AG20443 (cell line): ENCODE results near the gene LMTK3.
"Not testable (repeated sequence)": the region's sequence is repeated elsewhere in the genome, so short reads cannot be mapped to it uniquely, and the experiment has no call there.

Experiments
- DNase-seq: peaks from one replicate; pipeline ENCODE4 v3.0.0; 2012; ENCODE audit warnings: low spot score, mixed read lengths

The LMTK3 gene

GRCh38 chr19:48538057-48538456 lies 26.4 kb upstream of the LMTK3 start:
- DNase-seq, result not testable (repeated sequence)

- no peak for DNase-seq
These were observed 25.9 kb upstream of the LMTK3 start for GRCh38 chr19:48537541-48537940.

- no peak for DNase-seq
These were observed 22.1 kb upstream of the LMTK3 start for GRCh38 chr19:48533770-48534169.

- no peak for DNase-seq
These were observed 19.1 kb upstream of the LMTK3 start for GRCh38 chr19:48530770-48531169.

GRCh38 chr19:48530066-48530720 lies 18.6 kb upstream of the LMTK3 start:
- no peak for DNase-seq

GRCh38 chr19:48529156-48529555 lies 17.5 kb upstream of the LMTK3 start:
- no peak for DNase-seq

GRCh38 chr19:48524732-48525131 lies 13.1 kb upstream of the LMTK3 start:
- no peak for DNase-seq

GRCh38 chr19:48524221-48524620 lies 12.6 kb upstream of the LMTK3 start:
- no peak for DNase-seq

GRCh38 chr19:48520134-48520533 lies 8.5 kb upstream of the LMTK3 start:
- no peak for DNase-seq

- not testable (repeated sequence) for DNase-seq
These were observed 7.8 kb upstream of the LMTK3 start for GRCh38 chr19:48519426-48519825.

GRCh38 chr19:48518207-48518606 lies 6.6 kb upstream of the LMTK3 start:
- no peak for DNase-seq

GRCh38 chr19:48516536-48516935 lies 4.9 kb upstream of the LMTK3 start:
- DNase-seq, result no peak

- no peak for DNase-seq
These were observed 2.5 kb upstream of the LMTK3 start for GRCh38 chr19:48514123-48514458.

- peak; percentile 80 for DNase-seq
These were observed 1.9 kb upstream of the LMTK3 start for GRCh38 chr19:48513289-48514122.

- no peak for DNase-seq
These were observed 1.1 kb upstream of the LMTK3 start for GRCh38 chr19:48512504-48513288.

GRCh38 chr19:48511321-48511731 lies 309 bp downstream of the LMTK3 start:
- no peak for DNase-seq

GRCh38 chr19:48510421-48511268 lies 990 bp downstream of the LMTK3 start:
- peak; percentile 72 for DNase-seq

GRCh38 chr19:48509467-48510194 lies 2.0 kb downstream of the LMTK3 start:
- no peak for DNase-seq

GRCh38 chr19:48508729-48509411 lies 2.8 kb downstream of the LMTK3 start:
- DNase-seq, result no peak

GRCh38 chr19:48507911-48508439 lies 3.7 kb downstream of the LMTK3 start:
- no peak for DNase-seq
